Hippocampal formation (tissue), 2 donors: ENCODE results near the gene SERPINA5.
"Not testable (repeated sequence)": the region's sequence is repeated elsewhere in the genome, so short reads cannot be mapped to it uniquely, and the experiment has no call there.

Experiments
- DNase-seq, 2 donors: peaks; one replicate each; lab custom pipeline; 2025; lab: John Stamatoyannopoulos, UW

The SERPINA5 gene

DNA sequence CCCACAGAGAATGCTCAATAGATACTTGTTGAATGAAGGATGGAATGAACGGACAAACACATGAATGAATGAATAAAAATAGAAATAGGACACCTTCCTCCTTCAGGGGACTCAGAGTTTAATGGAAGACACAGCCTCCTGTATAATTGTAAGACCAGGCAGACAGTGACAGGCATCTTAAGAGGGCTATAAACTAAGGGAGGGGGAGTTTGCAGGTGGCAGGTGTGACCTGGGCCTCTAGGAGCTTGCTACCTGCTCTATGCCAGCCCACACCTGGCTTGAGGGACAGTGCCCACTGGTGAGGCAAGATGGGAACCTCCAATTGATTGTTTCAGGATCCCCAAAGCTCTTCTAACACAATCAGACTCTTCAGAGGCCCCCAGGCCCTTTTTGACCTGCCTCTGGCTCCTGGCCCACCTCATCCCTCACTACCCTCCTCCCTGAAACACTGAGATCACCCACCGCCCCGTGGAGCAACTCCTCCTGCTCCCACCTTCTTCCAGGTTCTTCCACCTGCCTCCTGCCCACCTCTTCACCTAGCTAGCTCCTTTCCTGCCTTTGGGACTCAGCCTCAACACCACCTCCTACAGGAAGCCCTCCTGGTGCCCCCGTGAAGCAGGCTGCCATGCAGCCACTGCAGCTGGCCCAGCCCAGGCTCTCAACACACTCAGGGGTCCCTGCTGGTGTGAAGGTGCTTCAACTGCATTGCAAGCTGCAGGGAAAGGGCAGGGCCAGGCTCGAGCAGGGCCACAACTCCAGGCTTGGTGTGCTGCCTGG is 40.3 kb downstream of the SERPINA5 start:
- no peak for DNase-seq

DNA sequence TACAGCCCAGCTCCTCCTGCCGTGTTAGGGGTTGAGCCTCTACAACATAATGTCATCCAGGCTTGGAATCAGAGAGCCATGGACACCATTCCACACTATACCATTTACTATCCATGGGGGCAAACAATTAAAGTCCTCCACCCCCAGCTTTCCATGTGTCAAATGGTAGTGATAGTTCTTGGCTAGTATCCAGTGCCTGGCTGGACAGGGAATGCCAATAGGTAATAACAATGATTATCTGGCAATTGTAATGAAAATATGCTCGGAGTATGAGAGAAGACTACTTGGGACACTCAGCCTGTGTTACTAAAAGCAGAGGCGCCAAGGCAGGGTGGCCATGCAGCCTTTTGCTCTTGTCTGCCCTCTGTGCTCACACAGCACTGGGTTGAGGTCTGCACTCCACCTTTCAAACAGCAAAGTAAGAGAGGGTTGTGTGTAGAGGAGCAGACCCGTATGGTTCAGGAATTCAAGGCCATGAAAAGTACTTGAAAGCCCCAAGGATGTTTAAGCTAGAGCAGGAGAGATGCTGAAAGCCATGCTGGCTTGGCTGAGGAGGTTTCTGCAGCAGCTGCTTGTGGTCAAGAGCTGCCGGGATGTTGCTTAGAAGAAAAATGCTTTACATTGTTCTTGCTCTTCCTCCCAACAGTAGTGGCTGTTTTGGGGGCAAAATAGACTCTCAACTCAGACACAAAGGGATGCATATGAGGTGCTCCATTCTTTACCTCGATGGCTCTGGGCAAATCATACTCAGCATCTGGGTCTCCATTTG is 41.6 kb downstream of the SERPINA5 start:
- DNase-seq: no peak

DNA sequence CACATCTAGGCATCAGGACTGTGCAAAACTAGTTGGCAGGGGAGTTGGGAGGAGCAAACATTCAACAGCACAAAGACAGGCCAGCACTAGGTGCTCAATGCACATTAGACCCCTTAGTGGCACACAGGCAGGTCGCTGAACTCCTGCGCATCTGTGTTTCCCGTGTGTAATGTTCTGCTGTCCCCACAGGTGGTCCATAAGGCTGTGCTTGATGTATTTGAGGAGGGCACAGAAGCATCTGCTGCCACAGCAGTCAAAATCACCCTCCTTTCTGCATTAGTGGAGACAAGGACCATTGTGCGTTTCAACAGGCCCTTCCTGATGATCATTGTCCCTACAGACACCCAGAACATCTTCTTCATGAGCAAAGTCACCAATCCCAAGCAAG is 42.2 kb downstream of the SERPINA5 start:
- no peak for DNase-seq

DNA sequence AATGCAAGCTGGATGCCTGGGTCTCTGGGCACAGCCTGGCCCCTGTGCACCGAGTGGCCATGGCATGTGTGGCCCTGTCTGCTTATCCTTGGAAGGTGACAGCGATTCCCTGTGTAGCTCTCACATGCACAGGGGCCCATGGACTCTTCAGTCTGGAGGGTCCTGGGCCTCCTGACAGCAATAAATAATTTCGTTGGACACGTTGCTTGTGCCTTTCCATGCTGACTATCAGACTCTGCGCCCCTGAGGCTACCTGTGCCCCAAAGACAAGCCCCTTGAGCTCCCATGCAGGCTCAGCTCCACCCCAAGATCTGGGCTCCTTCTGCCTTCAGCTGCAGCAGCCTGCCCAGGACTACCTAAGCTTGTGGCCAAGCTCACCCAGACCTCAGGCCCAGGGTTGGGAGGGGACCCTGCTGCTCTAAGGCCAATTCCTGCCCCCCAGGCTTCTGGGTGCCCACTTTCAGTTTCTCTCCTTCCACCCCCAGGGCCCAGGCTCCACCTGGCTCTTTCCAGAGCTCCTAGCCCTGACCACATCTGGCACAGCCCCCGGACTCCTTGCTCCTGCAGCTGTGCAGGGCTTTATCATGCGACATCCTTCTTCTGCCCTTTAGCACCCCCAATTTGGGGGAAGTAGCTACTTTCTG is 42.8 kb downstream of the SERPINA5 start:
- no peak for DNase-seq

DNA sequence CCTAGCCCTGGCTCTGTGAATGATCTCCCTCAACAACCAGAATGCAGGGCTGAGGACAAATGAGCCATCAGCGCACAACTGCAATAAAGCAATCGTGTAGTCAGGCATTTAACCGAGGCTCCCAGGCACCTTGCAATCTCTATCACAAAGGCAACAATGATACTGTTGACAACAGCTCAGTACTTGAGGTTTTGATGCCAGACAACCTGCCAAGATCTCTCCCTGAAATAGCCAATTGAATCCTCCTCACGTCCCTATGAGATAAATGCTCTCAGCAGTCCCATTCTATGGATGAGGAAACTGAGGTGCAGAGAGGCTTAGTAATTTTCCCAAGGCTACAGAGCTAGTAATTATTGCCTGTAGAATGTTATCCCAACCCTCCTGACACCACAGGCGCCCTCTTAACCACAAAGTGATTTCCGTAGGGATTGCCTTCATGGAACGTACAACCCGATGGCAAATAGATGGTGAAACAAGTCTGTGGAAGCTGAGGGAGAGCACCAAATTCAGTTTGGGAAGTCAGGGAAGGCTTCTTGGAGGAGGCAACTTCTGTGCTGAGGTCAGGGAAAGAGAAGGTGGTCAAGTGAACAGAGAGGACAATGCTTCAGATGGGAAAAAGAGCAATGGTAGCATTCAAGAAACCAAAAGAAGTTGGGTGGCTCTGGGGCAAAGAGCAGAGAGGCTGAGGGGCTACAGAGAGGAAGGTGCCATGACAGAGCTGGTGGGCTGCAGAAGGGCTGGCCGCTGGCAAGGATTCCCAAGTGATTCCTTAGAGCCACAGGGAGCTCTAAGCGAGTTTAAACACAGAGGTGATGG is 43.5 kb downstream of the SERPINA5 start:
- DNase-seq: no peak

DNA sequence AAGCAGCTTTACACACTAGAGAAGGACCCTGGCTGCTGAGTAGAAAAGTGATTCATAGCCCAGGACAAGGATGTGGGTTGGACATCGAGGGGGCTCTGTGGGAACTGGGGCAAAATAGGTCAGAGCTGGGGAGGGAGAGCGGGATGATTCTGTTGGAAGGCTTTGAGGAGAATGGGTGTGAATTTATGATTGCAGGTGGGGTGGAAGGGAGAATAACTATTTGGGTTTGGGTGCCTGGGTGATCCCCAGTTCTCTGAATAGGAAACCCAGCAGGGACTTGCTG is 44.1 kb downstream of the SERPINA5 start:
- no peak for DNase-seq

DNA sequence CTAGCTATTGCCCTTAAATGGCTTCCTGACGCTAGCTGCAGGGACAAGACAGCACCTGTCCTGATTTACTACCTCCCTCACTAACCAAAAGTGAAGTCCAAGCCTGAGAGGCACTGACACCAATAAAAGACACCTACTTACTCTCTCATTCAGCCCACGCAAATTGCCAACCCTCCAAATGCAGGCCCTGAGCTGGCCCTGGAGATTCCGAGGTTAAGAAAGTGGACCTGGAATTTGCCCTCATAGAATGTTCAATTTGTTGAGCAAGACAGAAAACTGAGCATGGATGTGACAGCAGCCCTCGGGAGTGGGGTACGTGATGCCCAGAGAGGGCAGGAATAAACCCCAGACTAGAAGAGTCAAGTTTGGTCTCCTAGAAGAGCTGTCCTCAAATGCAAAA is 47.4 kb downstream of the SERPINA5 start:
- DNase-seq: no peak

DNA sequence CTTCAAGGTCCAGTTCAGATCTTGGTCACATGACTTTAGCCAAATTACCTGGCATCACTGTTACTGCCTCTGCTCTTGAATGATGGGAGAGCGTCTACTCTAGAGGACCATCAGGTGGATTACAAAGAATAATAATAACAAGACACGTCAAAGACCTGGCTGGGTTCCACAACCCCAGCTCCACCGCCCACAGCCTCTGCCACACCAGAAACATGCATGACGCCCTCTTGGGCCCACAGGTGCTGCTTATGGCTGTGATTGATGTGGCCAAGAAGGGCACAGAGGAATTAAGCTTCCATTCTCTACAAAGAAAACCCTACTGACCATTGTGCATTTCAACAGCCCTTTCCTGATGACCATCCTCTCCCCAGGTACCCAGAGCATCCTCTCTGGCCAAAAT is 49.2 kb downstream of the SERPINA5 start:
- DNase-seq: no peak

DNA sequence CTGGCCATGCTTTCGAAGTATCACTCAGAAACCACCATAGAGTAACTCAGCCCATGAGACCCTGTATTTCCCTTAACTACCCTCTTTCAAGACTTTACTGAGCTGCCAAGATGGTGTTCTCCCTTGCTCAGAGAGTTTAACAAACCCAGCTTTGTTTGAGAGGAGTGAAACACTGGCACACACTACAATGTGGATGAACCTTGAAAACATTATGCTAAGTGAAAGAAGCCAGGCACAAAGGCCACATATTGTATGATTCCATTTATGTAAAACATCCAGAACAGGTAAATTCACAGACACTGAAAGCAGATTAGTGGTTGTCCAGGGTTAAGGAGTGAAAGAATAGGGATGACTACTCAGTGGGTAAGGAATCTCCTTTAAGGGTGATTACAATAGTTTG is 49.8 kb downstream of the SERPINA5 start:
- no peak for DNase-seq

DNA sequence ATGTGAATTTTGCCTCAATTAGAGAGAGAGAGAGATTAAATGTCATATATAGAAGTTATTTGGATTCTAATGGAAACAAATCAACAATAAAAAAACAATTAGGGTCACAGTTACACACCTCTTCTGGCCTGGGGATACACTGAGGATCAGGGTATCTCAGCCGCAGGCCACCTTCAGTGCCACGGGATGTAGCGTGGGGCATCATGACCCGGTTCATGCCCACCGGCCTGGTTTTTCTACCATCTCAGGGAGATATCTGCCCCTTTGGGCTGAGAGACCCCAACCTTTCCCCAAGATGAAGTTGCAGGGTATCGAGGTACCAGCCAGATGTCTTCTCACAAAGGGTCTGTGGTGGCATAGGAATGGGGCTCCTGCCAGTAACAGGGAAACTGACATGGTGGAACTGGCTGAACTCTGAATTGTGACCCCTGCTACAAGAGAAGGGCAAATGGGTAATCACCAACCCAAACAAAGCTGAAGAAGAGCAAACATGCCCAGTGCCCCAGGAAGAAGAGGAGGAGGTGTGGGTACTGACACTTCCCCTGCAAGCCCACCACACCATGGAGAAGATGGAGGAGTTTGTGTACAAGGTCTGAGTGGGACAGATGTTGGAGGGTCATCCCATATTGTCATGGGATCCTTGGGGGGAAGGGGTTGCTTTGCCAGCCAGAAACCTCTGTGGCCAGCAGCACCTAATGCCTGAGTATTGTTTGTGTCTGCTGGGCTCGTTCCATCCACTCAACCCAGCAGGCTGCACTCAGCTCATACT is 50.5 kb downstream of the SERPINA5 start:
- DNase-seq: no peak

DNA sequence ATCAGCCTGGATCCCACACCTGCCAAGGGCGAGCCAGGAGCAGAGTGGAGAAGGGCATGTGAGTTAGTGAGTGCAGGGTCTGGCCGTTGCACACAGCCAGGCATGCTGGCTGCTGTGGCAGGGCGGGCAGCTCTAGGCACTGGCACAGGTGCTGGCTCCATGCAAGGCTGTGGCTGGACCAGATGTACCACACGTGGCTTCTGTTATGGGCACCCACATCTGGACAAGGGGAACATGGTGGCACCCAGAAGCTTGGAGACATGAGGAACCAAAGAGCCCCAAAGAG is 51.0 kb downstream of the SERPINA5 start:
- no peak for DNase-seq

DNA sequence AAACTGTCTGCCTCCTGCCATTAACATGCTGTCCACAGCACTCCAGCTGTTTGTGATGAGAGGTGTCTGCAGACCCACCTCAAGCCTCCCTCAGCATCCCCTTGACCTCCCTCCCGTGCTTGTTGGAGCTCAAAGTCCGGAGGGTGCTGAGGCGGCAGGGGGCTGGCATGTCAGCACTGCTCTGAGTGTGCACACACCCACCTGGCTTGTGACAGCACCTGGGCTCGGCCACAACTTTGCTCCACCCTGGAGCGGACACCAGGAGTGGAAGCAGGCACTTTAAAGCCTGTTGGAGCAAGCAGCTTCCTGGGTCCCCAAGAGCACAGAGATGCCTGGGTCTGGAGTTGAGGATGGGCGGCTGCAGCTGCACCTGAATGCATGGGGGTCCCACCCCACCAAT is 51.9 kb downstream of the SERPINA5 start:
- no peak for DNase-seq

DNA sequence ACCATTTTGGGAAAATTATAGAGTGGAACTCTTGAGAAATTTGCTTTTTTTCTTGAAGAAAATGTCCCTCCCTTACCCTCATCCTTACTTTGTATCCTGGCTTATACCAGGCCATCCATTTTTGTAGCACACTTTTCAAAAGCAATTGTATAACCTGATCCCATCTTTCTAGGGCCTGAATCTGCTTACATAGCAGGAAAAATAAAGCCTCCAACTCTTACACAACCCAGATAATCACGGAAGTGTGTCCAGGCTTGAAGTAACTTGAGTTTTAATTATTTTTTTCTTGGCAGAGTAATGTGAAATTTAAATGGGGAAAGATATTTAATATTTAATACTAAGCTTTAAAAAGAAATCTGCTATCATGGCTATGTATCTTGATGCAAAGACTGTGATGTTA is 53.9 kb downstream of the SERPINA5 start:
- no peak for DNase-seq

DNA sequence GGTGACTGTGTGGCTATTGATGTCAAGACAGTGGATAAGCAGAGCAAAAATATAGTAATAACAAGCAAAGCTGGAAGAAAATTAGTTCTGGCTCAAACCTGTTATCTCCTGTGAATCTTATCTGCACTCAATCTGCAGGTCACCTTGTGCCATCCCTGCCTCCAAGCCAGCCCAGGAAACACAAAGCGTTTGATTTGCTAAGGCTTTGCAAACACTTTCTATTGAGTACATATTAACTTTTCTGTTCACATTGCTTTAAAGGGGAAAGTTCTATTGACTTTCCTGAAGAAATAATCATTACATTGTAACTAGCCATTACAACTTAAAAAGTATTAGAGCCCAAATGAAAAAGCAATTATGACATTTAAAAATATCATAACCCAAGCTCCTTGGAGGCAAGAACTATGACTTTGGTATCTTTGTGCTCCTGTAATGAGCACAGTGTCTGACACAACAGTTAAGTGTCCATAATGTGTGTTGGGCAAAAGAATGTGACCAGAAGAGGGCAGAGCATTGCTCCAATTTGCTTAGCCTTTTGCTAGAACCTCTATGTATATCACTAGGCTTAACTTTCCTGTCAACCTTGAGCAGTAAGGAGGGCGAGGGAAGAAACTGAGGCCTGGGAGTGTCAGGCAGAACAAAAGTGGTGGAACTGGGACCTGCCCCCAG is 55.7 kb downstream of the SERPINA5 start:
- DNase-seq: no peak

DNA sequence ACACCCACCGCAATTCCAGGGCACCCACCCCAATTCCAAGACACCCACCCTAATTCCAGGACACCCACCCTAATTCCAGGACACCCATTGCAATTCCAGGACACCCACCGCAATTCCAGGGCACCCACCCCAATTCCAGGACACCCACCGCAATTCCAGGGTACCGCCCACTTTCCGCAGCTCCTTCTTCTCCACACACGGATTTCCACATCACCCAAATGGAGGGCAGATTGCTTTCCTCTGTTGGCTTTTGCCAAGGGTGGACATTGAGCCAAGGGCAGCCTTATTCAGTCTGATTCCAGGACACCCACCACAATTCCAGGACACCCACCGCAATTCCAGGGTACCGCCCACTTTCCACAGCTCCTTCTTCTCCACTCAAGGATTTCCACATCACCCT is 56.6 kb downstream of the SERPINA5 start:
- not testable (repeated sequence) for DNase-seq

DNA sequence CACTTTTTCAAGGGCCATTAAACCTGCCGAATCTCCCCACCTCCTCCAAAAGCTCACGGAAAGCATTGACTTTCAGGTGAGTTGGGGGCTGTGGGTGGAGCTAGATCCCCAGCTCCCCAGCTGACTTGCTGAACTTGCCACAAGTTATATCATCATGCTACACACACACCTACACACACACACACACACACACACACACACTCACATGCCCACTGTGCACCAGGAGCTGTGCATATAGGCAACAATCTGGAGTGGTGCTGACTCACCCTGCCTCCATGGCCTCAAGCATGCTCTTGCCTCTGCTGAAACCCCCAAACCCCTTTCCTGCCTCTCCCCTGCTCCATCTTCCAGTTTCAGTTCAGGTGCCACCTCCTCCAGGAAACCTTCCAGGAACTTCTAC is 57.1 kb downstream of the SERPINA5 start:
- no peak for DNase-seq

DNA sequence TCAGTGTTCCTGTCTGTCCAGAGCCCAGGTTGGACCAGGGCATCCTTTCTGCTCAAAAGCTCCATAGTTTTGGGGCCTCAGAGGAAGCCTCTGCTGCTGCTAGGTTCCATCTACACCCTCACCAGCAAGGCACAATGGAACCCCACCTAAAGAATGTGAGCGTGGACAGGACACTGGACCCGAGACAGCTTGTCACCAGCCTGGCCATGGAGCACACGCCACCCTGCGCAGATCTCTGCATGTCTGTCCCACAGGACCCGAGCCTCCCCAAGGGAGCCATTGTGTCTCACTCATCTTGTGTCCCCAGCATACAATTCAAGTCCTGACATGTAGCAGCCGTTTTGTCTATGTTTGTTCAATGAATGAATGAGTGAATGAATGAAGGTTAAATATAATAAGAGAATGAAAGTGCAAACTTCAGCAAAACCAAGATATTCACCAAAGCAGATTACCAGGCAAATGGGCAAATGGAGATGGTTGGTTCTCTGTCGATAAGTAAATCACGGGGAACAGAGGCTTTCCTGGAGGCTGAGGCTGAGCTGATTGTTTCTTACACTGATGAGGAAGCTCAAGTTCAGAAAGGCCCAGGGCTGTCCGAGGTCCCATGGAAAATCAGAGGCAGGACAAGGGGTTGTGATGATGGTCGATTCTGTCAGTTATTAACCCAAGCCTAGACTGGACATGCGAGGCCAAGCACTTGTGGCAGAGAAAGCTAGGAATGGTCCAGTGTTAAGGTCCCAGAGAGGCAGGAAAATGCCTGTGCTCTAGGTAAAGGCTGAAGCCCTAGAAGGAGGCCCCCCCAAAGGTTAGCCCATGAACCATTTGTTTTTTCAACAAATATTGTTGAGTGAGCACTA is 58.0 kb downstream of the SERPINA5 start:
- DNase-seq: no peak

DNA sequence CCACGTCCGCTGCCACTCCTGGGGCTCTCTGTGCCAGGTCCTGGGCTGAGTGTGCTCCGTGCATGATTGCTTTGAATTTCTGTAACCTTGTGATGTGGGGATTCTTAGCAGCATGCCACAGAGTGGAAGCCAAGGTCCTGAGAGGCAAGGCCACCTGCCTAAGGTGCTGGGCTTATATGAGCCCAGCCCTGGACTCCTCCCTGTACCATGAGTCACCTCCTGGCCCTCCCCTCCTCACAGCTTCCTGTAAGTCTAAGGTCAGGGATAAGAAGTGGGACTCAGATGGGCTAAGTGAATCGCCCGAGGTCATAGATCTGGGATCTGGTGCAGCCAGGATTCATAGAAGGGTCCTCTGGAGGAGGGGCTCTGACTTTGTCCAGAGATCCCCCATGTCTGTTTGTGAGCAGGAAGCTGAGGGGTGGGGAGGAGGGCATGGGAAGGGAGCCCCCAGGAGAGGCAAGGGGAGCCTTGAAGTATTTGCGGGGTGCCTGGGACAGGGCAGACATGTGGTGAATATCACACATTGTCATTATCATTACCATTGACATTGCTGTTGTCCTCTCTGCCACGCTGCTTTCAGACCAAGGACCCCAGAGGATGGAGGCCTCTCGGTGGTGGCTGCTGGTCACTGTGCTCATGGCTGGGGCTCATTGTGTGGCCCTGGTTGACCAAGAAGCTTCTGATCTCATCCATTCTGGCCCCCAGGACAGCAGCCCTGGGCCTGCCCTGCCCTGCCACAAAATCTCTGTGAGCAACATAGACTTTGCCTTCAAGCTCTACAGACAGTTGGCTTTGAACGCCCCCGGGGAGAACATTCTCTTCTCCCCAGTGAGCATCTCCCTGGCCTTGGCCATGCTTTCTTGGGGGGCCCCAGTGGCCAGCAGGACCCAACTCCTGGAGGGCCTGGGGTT is 59.8 kb downstream of the SERPINA5 start:
- DNase-seq: no peak

DNA sequence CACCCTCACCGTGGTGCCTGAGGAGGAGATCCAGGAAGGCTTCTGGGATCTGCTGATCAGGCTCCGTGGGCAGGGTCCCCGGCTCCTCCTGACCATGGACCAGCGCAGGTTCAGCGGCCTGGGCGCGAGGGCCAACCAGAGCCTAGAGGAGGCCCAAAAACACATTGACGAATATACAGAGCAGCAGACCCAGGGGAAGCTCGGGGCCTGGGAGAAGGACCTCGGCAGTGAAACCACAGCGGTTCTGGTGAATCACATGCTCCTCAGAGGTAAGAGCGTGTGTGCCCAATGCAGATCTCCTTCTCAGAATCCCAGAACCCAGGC is 60.4 kb downstream of the SERPINA5 start:
- no peak for DNase-seq
